Central memory CD8-positive, alpha-beta T cell (primary cell): ENCODE measurements around the gene CASK.

ENCODE experiments used
- ATAC-seq: fragments of 150-1000 bp; cut with Tn5 transposase; replicated peaks from 2 replicates; pipeline ENCODE4 v1.10.0; 2022; ENCODE audit warnings: mild to moderate bottlenecking, moderate FRiP score, moderate number of reproducible peaks; ENCODE audit not compliant: poor library complexity, severe bottlenecking; ENCODE audit errors: extremely low read depth
- DNase-seq, 2 donors: peaks; one replicate each; pipeline ENCODE4 v3.0.0; 2021; ENCODE audit warnings: low spot score in 2 of 2
- H3K27ac Mint-ChIP-seq: one replicate; pipeline ENCODE4 v1.8.0; 2022; ENCODE audit warnings: low read depth, mild to moderate bottlenecking, moderate library complexity, mixed read lengths
- H3K27me3 Mint-ChIP-seq: one replicate; pipeline ENCODE4 v1.8.0; 2022; ENCODE audit warnings: mixed read lengths
- H3K36me3 Mint-ChIP-seq: one replicate; pipeline ENCODE4 v1.8.0; 2022; ENCODE audit warnings: mild to moderate bottlenecking, moderate library complexity, mixed read lengths; ENCODE audit not compliant: insufficient read depth
- H3K4me1 Mint-ChIP-seq: one replicate; pipeline ENCODE4 v1.8.0; 2022; ENCODE audit warnings: mixed read lengths
- H3K4me3 Mint-ChIP-seq: one replicate; pipeline ENCODE4 v1.8.0; 2022; ENCODE audit warnings: mild to moderate bottlenecking, moderate library complexity, mixed read lengths
- H3K9me3 Mint-ChIP-seq: one replicate; pipeline ENCODE4 v1.8.0; 2022; ENCODE audit warnings: mixed read lengths

CASK gene

DNA sequence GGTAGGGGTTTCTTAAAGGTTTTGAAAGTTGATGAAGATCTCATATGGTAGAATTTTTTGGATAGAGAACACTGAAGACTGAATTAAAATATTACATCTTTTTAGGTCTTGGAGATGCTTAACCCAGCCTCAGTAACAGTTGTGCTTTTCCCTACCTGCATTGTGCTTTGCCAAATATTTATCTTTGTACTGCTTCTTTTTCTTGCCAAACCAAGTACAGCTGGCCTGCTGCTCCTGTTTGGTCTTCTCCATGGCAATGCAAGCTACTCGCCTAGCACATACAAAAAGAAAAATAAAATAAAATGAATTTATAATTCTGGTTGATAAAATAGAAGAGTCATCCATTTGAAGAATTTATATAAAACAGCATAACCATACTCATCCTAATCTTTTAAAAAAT, 380.8 kb downstream of the CASK start:
- Mint-ChIP-seq H3K9me3 (no peaks in the 10 kb centered on the region), H3K36me3 (peaks cover 22% of the 10 kb centered on the region), H3K4me3 (no peak overlapping the region), H3K27me3 (no peaks in the 10 kb centered on the region), H3K27ac (no peak overlapping the region), H3K4me1 (no peaks in the 10 kb centered on the region)
- ATAC-seq (no peak), DNase-seq (no peak)

DNA sequence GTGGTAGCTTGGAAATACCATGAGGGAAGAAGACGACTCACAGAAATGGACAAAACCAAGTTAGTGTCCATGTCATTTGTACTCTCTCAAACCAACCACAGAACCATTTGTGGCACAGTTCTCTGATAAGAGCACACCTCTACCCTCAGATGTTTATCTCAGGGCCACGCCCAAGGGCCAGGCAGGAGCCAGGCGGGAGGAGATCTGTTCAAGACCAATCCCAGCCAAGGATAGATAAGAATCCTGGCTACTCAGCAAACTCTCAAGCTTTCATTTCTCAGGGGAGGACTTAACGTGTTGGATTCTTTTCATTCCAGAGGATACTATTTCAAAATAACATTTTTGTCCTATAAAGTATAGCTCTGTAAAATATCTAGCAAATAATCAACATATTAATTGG, 381.2 kb downstream of the CASK start:
- H3K27ac Mint-ChIP-seq, result no peak overlapping the region
- no peaks in the 10 kb centered on the region for H3K4me1 Mint-ChIP-seq
- peaks cover 22% of the 10 kb centered on the region for H3K36me3 Mint-ChIP-seq
- no peaks in the 10 kb centered on the region for H3K27me3 Mint-ChIP-seq
- no peaks in the 10 kb centered on the region for H3K9me3 Mint-ChIP-seq
- DNase-seq, result no peak
- H3K4me3 Mint-ChIP-seq, result no peak overlapping the region
- ATAC-seq, result no peak

DNA sequence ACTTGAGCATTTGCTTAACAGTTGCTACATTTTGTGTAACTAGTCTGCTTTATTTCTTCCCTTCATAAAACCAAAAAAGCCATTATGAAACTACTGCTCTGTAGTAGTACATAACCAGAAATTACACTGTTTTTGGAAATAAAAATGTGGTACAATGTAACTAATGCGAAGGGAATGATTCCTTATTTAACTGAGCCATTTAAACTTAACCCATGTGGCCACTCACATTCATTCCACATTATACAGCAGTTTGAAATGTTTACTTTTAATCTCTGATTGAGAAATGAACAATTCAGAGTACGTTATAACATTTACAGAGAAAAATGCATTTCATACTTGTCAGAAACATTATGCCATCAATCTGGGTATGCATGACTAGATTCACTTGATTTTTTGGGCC, 382.0 kb downstream of the CASK start:
- no peak overlapping the region for H3K27ac Mint-ChIP-seq
- H3K9me3 Mint-ChIP-seq, result no peaks in the 10 kb centered on the region
- no peaks in the 10 kb centered on the region for H3K27me3 Mint-ChIP-seq
- H3K4me1 Mint-ChIP-seq, result no peaks in the 10 kb centered on the region
- ATAC-seq (no peak), DNase-seq (no peak)
- H3K36me3 Mint-ChIP-seq, result peaks cover 22% of the 10 kb centered on the region
- no peak overlapping the region for H3K4me3 Mint-ChIP-seq

DNA sequence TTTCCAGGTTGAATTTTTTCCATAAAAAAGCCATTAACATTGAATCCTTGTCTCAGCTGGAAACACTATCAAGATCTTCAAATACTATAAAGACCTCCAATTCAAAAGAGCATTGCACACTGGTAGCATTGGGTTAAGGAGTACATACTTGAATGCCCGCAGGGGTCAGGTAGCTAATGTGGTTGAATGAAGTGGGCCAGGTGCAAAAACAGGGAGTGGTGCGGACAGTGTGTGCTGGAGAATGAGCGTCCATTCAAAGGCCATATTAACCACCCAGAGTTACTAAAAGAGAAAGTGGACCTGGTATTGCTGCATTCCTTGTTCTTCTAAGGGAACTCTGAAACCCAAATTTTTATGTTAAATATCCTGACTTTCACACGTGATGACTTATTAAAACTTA, 384.6 kb downstream of the CASK start:
- H3K4me1 Mint-ChIP-seq, result no peaks in the 10 kb centered on the region
- no peak overlapping the region for H3K27ac Mint-ChIP-seq
- H3K4me3 Mint-ChIP-seq, result no peak overlapping the region
- ATAC-seq (no peak), DNase-seq (no peak)
- peaks cover 15% of the 10 kb centered on the region for H3K36me3 Mint-ChIP-seq
- H3K9me3 Mint-ChIP-seq, result no peaks in the 10 kb centered on the region
- H3K27me3 Mint-ChIP-seq, result no peaks in the 10 kb centered on the region

DNA sequence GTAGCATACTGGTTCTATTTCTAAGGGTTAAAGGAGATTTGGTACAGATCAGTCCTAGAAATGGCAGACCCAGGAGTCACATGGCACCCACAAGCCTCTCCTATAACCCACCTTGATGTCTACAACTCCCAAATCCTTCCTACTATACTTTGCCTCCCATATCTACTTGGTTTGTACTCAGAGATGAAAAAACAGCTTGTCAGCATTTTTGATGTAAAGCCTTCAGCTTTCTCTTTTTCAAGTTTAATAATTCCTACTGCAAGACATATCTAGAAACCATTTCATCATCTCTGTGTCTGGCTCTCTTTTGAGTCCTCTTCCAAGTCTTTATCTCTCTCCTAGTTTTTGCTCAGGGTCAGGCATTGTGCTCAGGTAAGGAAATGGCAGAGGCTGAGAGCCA, 393.3 kb downstream of the CASK start:
- H3K9me3 Mint-ChIP-seq, result no peaks in the 10 kb centered on the region
- no peak for ATAC-seq
- no peak for DNase-seq
- H3K36me3 Mint-ChIP-seq, result peaks cover 30% of the 10 kb centered on the region
- no peak overlapping the region for H3K27ac Mint-ChIP-seq
- H3K4me1 Mint-ChIP-seq, result peaks cover 11% of the 10 kb centered on the region
- no peaks in the 10 kb centered on the region for H3K27me3 Mint-ChIP-seq
- no peak overlapping the region for H3K4me3 Mint-ChIP-seq

DNA sequence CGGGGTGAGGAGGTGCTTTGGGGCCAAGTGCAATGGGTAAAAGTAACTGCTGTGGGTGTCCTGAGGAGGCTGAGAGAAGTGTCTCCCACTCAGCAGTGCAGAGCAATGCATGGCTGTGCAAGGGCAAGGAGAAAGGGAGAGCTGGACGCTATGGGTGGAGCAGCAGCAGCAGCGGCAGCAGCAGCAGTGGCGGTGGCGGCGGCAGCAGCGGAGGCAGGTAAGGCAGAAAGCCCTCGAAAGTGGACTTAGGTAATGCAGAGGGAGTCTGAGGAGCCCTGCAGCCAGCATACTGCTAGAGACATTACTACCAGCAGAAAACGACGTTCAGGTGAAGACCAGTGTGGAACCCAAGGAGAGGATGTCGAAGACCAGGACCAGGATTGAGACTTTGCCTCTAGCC, 394.1 kb downstream of the CASK start:
- H3K4me1 Mint-ChIP-seq, result peaks cover 14% of the 10 kb centered on the region
- no peak overlapping the region for H3K27ac Mint-ChIP-seq
- no peaks in the 10 kb centered on the region for H3K27me3 Mint-ChIP-seq
- peaks cover 36% of the 10 kb centered on the region for H3K36me3 Mint-ChIP-seq
- no peak overlapping the region for H3K4me3 Mint-ChIP-seq
- DNase-seq, result no peak
- no peak for ATAC-seq
- H3K9me3 Mint-ChIP-seq, result no peaks in the 10 kb centered on the region

DNA sequence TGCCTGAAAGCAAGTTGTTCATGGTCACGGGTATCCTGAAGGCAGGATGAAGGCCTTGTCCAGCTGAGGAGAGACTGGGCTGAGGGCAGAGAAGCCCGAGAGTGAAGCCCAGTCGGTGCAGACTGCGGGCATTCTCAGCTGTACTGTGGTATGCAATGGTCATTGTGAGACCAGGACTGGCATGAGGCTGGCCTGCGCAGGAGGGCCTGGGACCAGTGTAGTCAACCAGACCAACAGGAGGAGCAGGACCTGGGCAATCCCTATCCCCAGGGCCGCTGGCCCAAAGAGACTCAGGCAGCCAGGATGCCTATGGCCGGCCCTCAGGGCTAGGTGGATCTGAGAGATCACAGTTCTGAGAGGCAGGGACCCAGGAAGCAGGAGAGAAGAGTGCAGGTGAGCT, 394.6 kb downstream of the CASK start:
- H3K36me3 Mint-ChIP-seq, result peaks cover 36% of the 10 kb centered on the region
- no peak overlapping the region for H3K27ac Mint-ChIP-seq
- H3K4me1 Mint-ChIP-seq, result peaks cover 14% of the 10 kb centered on the region
- ATAC-seq, result no peak
- no peaks in the 10 kb centered on the region for H3K9me3 Mint-ChIP-seq
- H3K4me3 Mint-ChIP-seq, result no peak overlapping the region
- DNase-seq, result no peak
- H3K27me3 Mint-ChIP-seq, result no peaks in the 10 kb centered on the region

DNA sequence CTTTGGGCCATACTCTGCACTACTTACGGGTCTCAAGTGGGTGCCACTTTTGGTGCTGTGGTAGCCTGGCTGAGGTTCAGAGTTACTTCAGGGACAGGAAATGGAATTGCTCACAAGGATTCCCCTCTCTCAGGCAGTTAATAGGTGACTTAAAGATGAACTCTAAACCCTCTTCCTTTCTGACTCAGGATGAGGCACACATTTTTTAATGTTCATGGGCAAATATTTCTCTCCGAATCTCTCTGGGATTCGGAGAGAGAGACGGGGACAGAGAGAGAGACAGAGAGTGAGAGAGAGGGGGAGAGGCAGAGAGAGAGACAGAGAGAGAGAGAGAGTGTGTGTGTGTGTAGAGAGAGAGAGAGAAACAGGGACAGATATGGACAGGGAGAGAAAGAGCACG, 396.4 kb downstream of the CASK start:
- H3K27ac Mint-ChIP-seq, result peak overlapping the region; percentile 88
- no peak overlapping the region for H3K4me3 Mint-ChIP-seq
- no peaks in the 10 kb centered on the region for H3K27me3 Mint-ChIP-seq
- H3K36me3 Mint-ChIP-seq, result peaks cover 30% of the 10 kb centered on the region
- ATAC-seq (no peak), DNase-seq (no peak)
- peaks cover 14% of the 10 kb centered on the region for H3K4me1 Mint-ChIP-seq
- H3K9me3 Mint-ChIP-seq, result no peaks in the 10 kb centered on the region

DNA sequence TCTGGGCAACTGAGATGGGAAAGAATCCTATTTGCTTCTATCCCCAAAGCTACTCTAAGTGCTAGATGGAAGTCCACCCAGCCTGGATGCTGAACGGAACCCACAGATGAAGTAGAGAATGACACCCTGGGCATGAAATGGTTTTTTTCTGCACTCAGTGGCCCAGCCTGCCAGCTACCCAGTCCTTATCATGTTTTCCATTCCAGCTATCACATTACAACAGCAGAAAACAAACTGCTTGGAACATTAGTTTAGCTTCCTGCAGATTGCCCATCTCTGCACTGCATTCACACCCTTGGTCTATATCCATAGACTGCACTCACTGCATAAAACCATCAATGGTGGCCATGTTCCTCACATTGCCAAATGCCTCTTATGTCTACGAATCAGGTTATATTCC, 397.1 kb downstream of the CASK start:
- ATAC-seq, result no peak
- H3K4me3 Mint-ChIP-seq, result no peak overlapping the region
- H3K4me1 Mint-ChIP-seq, result peaks cover 14% of the 10 kb centered on the region
- H3K36me3 Mint-ChIP-seq, result peaks cover 29% of the 10 kb centered on the region
- H3K27ac Mint-ChIP-seq, result peak overlapping the region; percentile 88
- H3K9me3 Mint-ChIP-seq, result no peaks in the 10 kb centered on the region
- DNase-seq, result no peak
- H3K27me3 Mint-ChIP-seq, result no peaks in the 10 kb centered on the region

DNA sequence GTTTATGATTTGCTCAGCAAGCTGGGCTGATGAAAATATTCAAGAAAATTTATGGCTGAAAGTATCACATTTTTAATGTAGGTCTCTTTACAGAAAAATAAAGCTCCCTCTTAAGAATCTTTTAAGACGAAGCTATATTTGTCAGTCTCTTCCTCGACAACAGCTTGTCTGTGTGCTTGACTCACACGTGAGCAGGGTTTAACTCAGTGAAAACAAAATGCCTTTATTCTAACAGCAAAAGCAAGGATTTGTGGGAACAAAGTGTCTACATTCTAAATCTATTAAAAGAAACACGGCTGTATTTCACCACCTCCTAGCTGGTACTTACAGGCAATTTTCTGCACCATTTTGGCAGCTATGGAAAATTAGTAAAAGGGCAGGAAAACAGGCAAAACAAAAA, 400.7 kb downstream of the CASK start:
- no peak for ATAC-seq
- H3K9me3 Mint-ChIP-seq, result no peaks in the 10 kb centered on the region
- peaks cover 14% of the 10 kb centered on the region for H3K4me1 Mint-ChIP-seq
- peaks cover 17% of the 10 kb centered on the region for H3K36me3 Mint-ChIP-seq
- no peak overlapping the region for H3K27ac Mint-ChIP-seq
- no peak overlapping the region for H3K4me3 Mint-ChIP-seq
- H3K27me3 Mint-ChIP-seq, result no peaks in the 10 kb centered on the region
- DNase-seq, result no peak

DNA sequence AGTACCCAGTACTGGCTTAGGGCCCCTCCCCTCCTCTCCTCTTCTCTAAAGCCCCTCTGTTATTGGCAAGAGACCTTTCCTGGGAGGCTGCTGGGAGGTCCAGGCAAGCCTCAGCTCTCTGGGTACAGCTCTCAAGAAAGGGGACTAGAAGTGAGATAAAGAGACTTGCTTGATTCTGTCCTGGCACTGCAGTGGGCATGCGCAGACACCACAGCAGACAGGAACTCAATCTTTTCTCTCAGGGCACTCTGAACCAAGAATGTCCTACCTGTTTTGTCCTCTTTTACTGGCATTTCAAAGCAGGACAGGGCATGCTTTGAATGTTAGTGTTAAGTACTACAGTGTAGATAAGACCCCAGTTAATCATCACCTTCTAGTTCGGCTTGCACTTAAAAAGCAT, 401.3 kb downstream of the CASK start:
- H3K4me3 Mint-ChIP-seq, result no peak overlapping the region
- H3K27ac Mint-ChIP-seq, result no peak overlapping the region
- H3K4me1 Mint-ChIP-seq, result peaks cover 12% of the 10 kb centered on the region
- DNase-seq (no peak), ATAC-seq (no peak)
- peaks cover 14% of the 10 kb centered on the region for H3K36me3 Mint-ChIP-seq
- no peaks in the 10 kb centered on the region for H3K9me3 Mint-ChIP-seq
- H3K27me3 Mint-ChIP-seq, result no peaks in the 10 kb centered on the region

DNA sequence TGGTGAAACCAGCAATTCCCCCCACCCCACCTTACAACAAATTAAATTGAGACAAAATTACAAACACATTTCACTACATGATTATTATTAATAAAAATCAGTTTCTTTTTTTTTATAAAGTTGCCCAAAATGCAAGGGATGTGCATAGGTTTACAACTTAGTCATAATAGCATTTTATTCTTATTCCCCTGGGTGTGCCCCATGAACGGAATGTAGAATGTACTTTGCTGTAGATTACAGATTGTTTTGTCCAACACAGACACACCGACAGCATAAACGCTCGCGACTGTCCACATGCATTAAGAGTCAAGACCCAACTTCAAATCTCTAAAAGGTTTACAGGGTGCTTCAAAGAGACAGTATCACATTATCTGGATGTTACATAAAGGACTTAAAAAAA, 403.9 kb downstream of the CASK start:
- no peak overlapping the region for H3K4me3 Mint-ChIP-seq
- H3K36me3 Mint-ChIP-seq, result peaks cover 4% of the 10 kb centered on the region
- H3K4me1 Mint-ChIP-seq, result peaks cover 4% of the 10 kb centered on the region
- H3K9me3 Mint-ChIP-seq, result no peaks in the 10 kb centered on the region
- no peak overlapping the region for H3K27ac Mint-ChIP-seq
- DNase-seq (no peak), ATAC-seq (no peak)
- H3K27me3 Mint-ChIP-seq, result no peaks in the 10 kb centered on the region

DNA sequence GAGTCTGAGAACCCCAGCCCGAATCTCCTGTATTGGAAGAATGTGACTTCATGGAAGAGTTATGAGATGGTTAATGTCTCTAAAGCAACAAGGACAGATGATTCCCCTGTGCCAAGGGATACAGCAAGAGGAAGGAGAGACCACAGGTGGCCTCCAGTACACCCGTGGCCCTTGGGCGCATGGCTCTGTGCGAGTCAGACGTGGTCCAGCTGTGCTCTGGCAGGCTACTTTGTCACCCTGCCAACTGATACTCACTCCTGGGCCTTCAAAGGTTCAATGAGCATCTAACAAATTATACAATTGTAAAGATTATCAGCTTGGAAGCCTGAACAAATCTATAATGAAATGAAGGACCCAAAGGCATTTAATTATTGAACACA, 404.5 kb downstream of the CASK start:
- Mint-ChIP-seq H3K4me1 (peaks cover 4% of the 10 kb centered on the region), H3K4me3 (no peak overlapping the region), H3K36me3 (peaks cover 5% of the 10 kb centered on the region), H3K27ac (no peak overlapping the region), H3K9me3 (no peaks in the 10 kb centered on the region), H3K27me3 (no peaks in the 10 kb centered on the region)
- ATAC-seq, result no peak
- DNase-seq, result no peak

DNA sequence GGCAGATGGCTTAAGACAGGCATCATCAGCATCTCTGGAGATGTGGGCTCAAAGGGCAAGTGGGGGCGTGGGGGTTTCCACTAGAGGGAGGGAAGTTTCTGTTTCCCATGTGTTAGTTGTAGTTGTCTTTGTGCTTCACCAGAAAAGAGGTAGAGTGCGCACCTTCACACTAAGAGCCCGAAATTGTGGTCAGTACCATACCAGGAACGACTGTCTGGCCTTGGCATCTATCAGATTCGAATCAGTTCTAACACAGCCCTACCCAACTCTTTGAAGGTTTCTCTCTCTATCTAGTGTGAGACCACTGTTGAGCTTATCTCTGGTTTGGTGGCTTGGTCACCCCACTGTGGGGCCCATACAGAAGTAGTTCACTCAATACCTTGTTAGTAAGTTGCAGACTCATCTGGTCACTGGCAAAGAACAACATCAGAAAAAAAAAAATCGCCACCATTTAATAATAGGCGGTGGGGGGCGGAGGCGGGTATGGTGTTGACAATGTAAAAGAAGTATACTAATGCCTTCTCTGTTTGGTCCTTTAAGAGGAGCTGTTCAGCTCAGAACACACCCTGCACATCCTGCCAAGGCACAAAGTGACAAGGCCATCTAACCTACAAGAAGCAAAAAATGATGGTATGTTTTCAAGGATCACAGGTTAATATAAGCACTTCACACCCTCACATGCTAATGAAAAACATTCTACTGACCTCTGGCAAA, 405.1 kb downstream of the CASK start:
- DNase-seq, result no peak

More for the DNA sequence above, 405.1 kb downstream of the CASK start:
- Mint-ChIP-seq H3K27me3 (no peaks in the 10 kb centered on the region), H3K9me3 (no peaks in the 10 kb centered on the region), H3K36me3 (peaks cover 5% of the 10 kb centered on the region), H3K4me3 (no peak overlapping the region), H3K4me1 (peaks cover 4% of the 10 kb centered on the region), H3K27ac (no peak overlapping the region)
- peak; percentile 24 for ATAC-seq
